Right lobe of liver (tissue), 4 donors: Measurements from ENCODE around the gene KIF20B.

Experiments
- POLR2A ChIP-seq: fragments of 450-650 bp; IDR thresholded peaks from one replicate; pipeline ENCODE4 v1.6.1; 2017; ENCODE audit warnings: antibody characterized with exemption, mild to moderate bottlenecking
- TF ChIP-seq, protein P1 (sequence below), 4 donors: fragments of 200-600 bp in 3 of 4; fragments of 450-650 bp in 1 of 4; IDR thresholded peaks; one replicate each; pipeline versions ENCODE4 v1.5.1 to v1.8.0; 2016 to 2022; ENCODE audit warnings: antibody characterized with exemption in 4 of 4, mild to moderate bottlenecking in 2 of 4
- donor health status: DM: no; HTN: no; CAD: no.
- donor health status: DM: no; HTN: no; CAD: no.
- donor health status: DM: no; HTN: yes; CAD: no.

DNA sequence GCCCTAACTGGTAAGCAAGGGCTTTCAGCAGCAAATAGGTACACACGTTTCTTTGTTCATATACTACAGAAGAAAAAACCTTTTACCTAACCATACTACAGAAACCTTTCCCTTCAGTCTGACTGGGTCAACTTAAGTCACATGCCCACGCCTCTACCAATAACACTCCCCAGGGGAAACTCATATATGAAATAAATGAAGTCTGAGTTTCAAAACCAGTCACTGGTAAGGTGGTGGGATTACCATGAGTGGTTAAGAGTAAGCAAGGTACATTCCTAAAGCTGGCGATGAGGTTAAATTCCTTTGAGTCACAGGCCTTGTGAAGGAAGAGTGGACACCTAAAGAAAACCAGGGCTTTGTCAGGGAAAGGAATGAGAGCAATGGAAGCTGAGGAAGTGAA is 21.4 kb upstream of the KIF20B start:
- TF ChIP-seq POLR2A = no peak
- TF ChIP-seq, protein P1, sequence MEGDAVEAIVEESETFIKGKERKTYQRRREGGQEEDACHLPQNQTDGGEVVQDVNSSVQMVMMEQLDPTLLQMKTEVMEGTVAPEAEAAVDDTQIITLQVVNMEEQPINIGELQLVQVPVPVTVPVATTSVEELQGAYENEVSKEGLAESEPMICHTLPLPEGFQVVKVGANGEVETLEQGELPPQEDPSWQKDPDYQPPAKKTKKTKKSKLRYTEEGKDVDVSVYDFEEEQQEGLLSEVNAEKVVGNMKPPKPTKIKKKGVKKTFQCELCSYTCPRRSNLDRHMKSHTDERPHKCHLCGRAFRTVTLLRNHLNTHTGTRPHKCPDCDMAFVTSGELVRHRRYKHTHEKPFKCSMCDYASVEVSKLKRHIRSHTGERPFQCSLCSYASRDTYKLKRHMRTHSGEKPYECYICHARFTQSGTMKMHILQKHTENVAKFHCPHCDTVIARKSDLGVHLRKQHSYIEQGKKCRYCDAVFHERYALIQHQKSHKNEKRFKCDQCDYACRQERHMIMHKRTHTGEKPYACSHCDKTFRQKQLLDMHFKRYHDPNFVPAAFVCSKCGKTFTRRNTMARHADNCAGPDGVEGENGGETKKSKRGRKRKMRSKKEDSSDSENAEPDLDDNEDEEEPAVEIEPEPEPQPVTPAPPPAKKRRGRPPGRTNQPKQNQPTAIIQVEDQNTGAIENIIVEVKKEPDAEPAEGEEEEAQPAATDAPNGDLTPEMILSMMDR (IDR thresholded peaks at IDR 0.05) = no peak
